ENCODE results near the gene TBC1D22A.

DNA sequence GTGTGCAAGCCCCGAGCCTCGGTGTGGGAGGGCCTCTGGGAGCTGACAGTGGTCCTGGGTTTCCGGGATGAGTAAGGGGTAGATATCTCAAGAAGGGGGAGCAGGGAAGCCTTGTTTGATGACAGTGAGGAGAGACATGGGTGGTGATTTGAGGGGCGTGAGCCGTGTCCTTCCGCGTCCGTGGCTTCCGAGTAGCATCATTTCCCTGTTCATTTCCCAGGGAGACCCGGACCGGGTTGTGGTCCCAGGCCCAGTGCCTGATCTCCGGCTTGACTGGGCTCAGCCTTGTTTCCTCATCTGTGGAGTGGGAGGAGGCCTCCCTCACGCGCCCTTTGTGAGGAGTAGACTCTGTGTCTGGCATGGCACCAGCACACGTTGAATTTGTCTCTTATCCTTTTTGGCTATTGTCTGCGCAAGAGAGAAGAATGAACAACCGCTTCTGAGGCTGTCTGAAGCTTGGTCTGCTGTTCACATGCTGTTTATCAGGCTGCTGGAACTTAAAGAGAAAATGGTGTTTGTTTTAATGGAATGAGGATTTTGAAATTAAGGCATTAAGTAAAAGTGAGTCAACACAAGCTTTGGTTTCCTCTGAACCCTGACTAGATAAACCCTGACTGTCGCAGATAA, 348.5 kb downstream of the TBC1D22A start:
- TF ChIP-seq, protein P1, sequence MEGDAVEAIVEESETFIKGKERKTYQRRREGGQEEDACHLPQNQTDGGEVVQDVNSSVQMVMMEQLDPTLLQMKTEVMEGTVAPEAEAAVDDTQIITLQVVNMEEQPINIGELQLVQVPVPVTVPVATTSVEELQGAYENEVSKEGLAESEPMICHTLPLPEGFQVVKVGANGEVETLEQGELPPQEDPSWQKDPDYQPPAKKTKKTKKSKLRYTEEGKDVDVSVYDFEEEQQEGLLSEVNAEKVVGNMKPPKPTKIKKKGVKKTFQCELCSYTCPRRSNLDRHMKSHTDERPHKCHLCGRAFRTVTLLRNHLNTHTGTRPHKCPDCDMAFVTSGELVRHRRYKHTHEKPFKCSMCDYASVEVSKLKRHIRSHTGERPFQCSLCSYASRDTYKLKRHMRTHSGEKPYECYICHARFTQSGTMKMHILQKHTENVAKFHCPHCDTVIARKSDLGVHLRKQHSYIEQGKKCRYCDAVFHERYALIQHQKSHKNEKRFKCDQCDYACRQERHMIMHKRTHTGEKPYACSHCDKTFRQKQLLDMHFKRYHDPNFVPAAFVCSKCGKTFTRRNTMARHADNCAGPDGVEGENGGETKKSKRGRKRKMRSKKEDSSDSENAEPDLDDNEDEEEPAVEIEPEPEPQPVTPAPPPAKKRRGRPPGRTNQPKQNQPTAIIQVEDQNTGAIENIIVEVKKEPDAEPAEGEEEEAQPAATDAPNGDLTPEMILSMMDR (conservative IDR thresholded peaks at IDR 0.05; ENCODE audit: low read depth, low read length), result no peak
- no peak for TF ChIP-seq EZH2 (IDR thresholded peaks at IDR 0.05; ENCODE audit: low read length, unreplicated experiment)
- TF ChIP-seq EZH2phosphoT487 (IDR thresholded peaks at IDR 0.05; ENCODE audit: borderline replicate concordance, low read length), result no peak

Data from PC-3 (cell line).